Progenitor cell of endocrine pancreas (in vitro differentiated cells): ENCODE measurements around the gene GRIK5. TPM values are rescaled to one million over a fixed set of nuclear protein-coding genes. Genes with fewer than 3 reads are reported as not detected.
A peak's percentile ranks its signal among the peaks of the same experiment; 100 is the strongest.

ENCODE experiments used
- DNase-seq: peaks from one replicate; pipeline ENCODE4 v3.0.0; 2021; ENCODE audit warnings: low spot score; ENCODE audit not compliant: unreplicated experiment
- H3K27ac Mint-ChIP-seq: 2 replicates; pipeline ENCODE4 v1.8.0; 2021; ENCODE audit warnings: mild to moderate bottlenecking, moderate library complexity, mixed read lengths
- H3K27me3 Mint-ChIP-seq: 2 replicates; pipeline ENCODE4 v1.8.0; 2021; ENCODE audit warnings: mixed read lengths
- H3K36me3 Mint-ChIP-seq: 2 replicates; pipeline ENCODE4 v1.8.0; 2022; ENCODE audit warnings: mixed read lengths; ENCODE audit not compliant: insufficient read depth
- H3K4me1 Mint-ChIP-seq: 2 replicates; pipeline ENCODE4 v1.8.0; 2021; ENCODE audit warnings: low read depth, mixed read lengths
- H3K4me3 Mint-ChIP-seq: 2 replicates; pipeline ENCODE4 v1.8.0; 2021; ENCODE audit warnings: low read depth, mild to moderate bottlenecking, moderate library complexity, mixed read lengths
- H3K9me3 Mint-ChIP-seq: 2 replicates; pipeline ENCODE4 v1.8.0; 2021; ENCODE audit warnings: low read depth, mixed read lengths
- total RNA-seq: library from RNA; stranded (reverse); gene quantifications from 2 replicates; pipeline ENCODE4 v1.2.1, GENCODE V29; 2021
- TF ChIP-seq, protein P1 (sequence below): fragments of 200-600 bp; sonication (generic); IDR thresholded peaks from one replicate; pipeline ENCODE4 v1.5.0; 2021; ENCODE audit warnings: antibody characterized with exemption, mild to moderate bottlenecking; ENCODE audit not compliant: unreplicated experiment

GRIK5 gene
- total RNA-seq, 1 donor from 2014 or later, result 11.6 TPM

- Mint-ChIP-seq H3K4me3 (no peak overlapping the region), H3K9me3 (no peaks in the 10 kb centered on the region), H3K27me3 (peaks cover 29% of the 10 kb centered on the region), H3K4me1 (no peaks in the 10 kb centered on the region), H3K27ac (no peak overlapping the region), H3K36me3 (no peaks in the 10 kb centered on the region)
- TF ChIP-seq, protein P1, sequence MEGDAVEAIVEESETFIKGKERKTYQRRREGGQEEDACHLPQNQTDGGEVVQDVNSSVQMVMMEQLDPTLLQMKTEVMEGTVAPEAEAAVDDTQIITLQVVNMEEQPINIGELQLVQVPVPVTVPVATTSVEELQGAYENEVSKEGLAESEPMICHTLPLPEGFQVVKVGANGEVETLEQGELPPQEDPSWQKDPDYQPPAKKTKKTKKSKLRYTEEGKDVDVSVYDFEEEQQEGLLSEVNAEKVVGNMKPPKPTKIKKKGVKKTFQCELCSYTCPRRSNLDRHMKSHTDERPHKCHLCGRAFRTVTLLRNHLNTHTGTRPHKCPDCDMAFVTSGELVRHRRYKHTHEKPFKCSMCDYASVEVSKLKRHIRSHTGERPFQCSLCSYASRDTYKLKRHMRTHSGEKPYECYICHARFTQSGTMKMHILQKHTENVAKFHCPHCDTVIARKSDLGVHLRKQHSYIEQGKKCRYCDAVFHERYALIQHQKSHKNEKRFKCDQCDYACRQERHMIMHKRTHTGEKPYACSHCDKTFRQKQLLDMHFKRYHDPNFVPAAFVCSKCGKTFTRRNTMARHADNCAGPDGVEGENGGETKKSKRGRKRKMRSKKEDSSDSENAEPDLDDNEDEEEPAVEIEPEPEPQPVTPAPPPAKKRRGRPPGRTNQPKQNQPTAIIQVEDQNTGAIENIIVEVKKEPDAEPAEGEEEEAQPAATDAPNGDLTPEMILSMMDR, result no peak
- DNase-seq, result no peak
Measured at GRCh38 chr19:42095142-42095813, 25.3 kb upstream of the GRIK5 start.

DNA sequence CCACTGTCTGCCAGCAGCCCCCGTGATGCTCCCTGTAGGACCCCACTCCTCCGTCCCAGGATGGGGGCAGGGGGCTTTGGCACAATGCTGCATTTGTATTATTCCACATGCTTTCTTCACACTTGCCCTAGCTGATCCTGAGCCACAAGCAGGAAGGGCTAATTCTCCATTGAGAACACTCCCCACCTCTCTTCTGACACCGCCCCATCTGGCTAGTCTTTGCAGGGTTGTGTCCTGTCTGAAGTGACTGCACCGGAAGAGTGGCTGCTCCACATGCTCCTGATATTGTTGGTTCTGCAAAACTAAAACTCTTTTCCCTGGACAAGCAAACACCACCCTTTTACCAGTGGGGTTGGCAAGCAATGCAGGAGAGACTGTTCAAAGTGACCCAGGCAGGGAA, 23.9 kb upstream of the GRIK5 start:
- TF ChIP-seq, protein P1, result no peak
- no peak for DNase-seq
- no peak overlapping the region for H3K27ac Mint-ChIP-seq
- H3K9me3 Mint-ChIP-seq, result no peaks in the 10 kb centered on the region
- no peaks in the 10 kb centered on the region for H3K36me3 Mint-ChIP-seq
- H3K27me3 Mint-ChIP-seq, result peaks cover 33% of the 10 kb centered on the region
- no peaks in the 10 kb centered on the region for H3K4me1 Mint-ChIP-seq
- H3K4me3 Mint-ChIP-seq, result no peak overlapping the region

DNA sequence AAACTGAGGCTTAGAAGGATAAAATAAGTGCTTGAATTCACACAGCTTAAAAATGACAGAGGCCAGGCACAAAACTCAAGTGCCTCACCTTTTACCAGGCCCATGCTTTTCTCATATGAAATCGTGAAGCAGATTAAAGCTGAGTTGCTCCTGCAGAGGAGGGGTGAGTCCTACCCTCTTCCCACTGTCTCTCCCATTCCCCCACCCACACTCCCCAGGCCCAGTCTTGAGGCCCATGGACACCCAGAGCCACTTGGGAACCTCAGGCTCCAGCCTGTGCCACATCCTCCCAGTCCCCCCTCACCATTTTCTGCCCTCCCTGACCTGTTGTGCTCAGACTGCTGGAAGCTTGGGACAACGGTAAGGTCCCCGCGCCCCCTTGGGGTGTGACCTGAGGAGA, 23.5 kb upstream of the GRIK5 start:
- Mint-ChIP-seq H3K4me1 (no peaks in the 10 kb centered on the region), H3K27me3 (peaks cover 33% of the 10 kb centered on the region), H3K36me3 (no peaks in the 10 kb centered on the region), H3K27ac (no peak overlapping the region), H3K4me3 (no peak overlapping the region), H3K9me3 (no peaks in the 10 kb centered on the region)
- TF ChIP-seq, protein P1, result no peak
- no peak for DNase-seq

DNA sequence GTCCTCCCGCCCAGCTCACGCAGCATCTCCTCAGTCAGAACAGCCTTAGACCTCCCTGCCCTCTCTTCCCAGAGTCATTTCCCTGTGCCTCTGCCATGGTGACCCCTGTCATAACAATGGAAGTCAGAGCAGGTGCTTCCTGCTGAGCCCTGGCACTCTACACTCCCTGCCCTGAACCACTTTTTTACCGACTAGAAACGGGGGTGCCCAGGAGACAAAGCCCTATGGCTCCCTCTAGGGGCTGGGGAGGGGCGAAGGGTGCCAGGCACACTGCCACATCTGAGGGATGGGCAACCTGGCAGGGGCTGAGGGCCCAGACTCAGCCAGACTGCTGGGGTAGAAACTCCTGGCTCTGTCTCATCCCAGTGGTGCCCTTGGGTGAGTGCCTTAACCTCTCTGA, 22.3 kb upstream of the GRIK5 start:
- Mint-ChIP-seq H3K9me3 (no peaks in the 10 kb centered on the region), H3K4me3 (no peak overlapping the region), H3K4me1 (no peaks in the 10 kb centered on the region), H3K27me3 (peaks cover 33% of the 10 kb centered on the region), H3K27ac (no peak overlapping the region), H3K36me3 (no peaks in the 10 kb centered on the region)
- no peak for DNase-seq
- TF ChIP-seq, protein P1, result peak; percentile 24

- Mint-ChIP-seq H3K27me3 (peaks cover 31% of the 10 kb centered on the region), H3K9me3 (no peaks in the 10 kb centered on the region), H3K27ac (no peak overlapping the region), H3K4me3 (no peak overlapping the region), H3K4me1 (peaks cover 2% of the 10 kb centered on the region), H3K36me3 (no peaks in the 10 kb centered on the region)
- DNase-seq, result no peak
- TF ChIP-seq, protein P1, result no peak
Measured at GRCh38 chr19:42091742-42092141, 21.7 kb upstream of the GRIK5 start.
